ENCODE measurements around the gene RHAG. TPM values are rescaled to one million over a fixed set of nuclear protein-coding genes. Genes with fewer than 3 reads are reported as not detected.
"Not testable (repeated sequence)": the region's sequence is repeated elsewhere in the genome, so short reads cannot be mapped to it uniquely, and the experiment has no call there.

Gene RHAG
- total and polyA plus RNA-seq, 2 experiments from 2014 or later, result not detected

GRCh38 chr6:49629485-49630088 is 7.1 kb downstream of the RHAG start:
- not testable (repeated sequence) for H3K27ac Mint-ChIP-seq; H3K4me2 ChIP-seq; H3K4me3 ChIP-seq; H3K4me1 ChIP-seq (ENCODE audit: insufficient read depth); ATAC-seq; H3K27me3 Mint-ChIP-seq (ENCODE audit: insufficient read depth, low read depth, poor library complexity); DNase-seq (ENCODE audit: low spot score); H3K9me2 ChIP-seq (ENCODE audit: insufficient read depth); H3K79me2 ChIP-seq (replicated peaks; ENCODE audit: insufficient read depth); H3K27ac ChIP-seq (ENCODE audit: low read depth); H3K36me3 ChIP-seq (ENCODE audit: insufficient read depth); H3K4me1 Mint-ChIP-seq; H3F3A ChIP-seq (replicated peaks; ENCODE audit: low read depth); H4K20me1 ChIP-seq (replicated peaks; ENCODE audit: insufficient read depth); H3K4me3 Mint-ChIP-seq; H3K36me3 Mint-ChIP-seq (ENCODE audit: low read depth); H3K27me3 ChIP-seq (ENCODE audit: insufficient read depth)
- H2AFZ ChIP-seq, result 0 out of 2 replicates have a peak overlapping the region, but pooled peaks have one; percentile 80
- H3K9me3 Mint-ChIP-seq, result peaks cover 28% of the 10 kb centered on the region

DNA sequence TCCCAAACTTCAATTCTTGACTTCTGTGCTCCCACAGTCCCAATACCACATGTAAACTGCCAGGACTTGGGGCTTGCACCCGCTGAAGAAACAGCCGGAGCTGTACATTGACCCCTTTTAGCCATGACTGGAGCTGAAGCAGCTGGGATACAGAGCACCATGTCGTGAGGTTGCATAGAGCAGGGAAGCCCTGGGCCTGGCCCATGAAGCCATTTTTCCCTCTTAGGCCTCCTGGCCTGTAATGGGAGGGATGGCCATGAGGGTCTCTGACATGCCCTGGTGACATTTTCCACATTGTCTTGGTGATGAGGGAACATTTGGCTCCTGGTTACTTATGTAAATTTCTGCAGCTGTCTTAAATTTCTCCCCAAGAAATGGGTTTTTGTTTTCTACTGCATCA is 9.8 kb downstream of the RHAG start:
- Histone ChIP-seq H3K4me1 (ENCODE audit: insufficient read depth) (no peaks in the 10 kb centered on the region), H4K20me1 (replicated peaks; ENCODE audit: insufficient read depth) (no peaks in the 10 kb centered on the region), H3F3A (replicated peaks; ENCODE audit: low read depth) (no peaks in the 10 kb centered on the region), H3K27me3 (ENCODE audit: insufficient read depth) (no peaks in the 10 kb centered on the region), H3K4me2 (no peak overlapping the region), H3K79me2 (replicated peaks; ENCODE audit: insufficient read depth) (no peaks in the 10 kb centered on the region), H3K4me3 (no peak overlapping the region), H3K27ac (ENCODE audit: low read depth) (no peak overlapping the region), H2AFZ (no peak overlapping the region), H3K9me2 (ENCODE audit: insufficient read depth) (0 out of 2 replicates have a peak, but pooled peaks cover 4% of the 10 kb centered on the region), H3K36me3 (ENCODE audit: insufficient read depth) (no peaks in the 10 kb centered on the region)
- no peak overlapping the region for H3K4me3 Mint-ChIP-seq
- no peak overlapping the region for H3K27ac Mint-ChIP-seq
- no peaks in the 10 kb centered on the region for H3K4me1 Mint-ChIP-seq
- ATAC-seq (no peak), DNase-seq (ENCODE audit: low spot score) (no peak)
- H3K36me3 Mint-ChIP-seq (ENCODE audit: low read depth), result peaks cover 5% of the 10 kb centered on the region; the same call in 2 of the 3 replicates
- peaks cover 28% of the 10 kb centered on the region for H3K9me3 Mint-ChIP-seq
- TF ChIP-seq, protein P1, sequence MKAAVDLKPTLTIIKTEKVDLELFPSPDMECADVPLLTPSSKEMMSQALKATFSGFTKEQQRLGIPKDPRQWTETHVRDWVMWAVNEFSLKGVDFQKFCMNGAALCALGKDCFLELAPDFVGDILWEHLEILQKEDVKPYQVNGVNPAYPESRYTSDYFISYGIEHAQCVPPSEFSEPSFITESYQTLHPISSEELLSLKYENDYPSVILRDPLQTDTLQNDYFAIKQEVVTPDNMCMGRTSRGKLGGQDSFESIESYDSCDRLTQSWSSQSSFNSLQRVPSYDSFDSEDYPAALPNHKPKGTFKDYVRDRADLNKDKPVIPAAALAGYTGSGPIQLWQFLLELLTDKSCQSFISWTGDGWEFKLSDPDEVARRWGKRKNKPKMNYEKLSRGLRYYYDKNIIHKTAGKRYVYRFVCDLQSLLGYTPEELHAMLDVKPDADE (IDR thresholded peaks at IDR 0.05), result no peak
- TF ChIP-seq CTCF (conservative IDR thresholded peaks at IDR 0.05; ENCODE audit: low read depth in 2 of 2) (no peak), EZH2 (IDR thresholded peaks at IDR 0.05; ENCODE audit: low read depth, unreplicated experiment) (no peak)
- no peaks in the 10 kb centered on the region for H3K27me3 Mint-ChIP-seq (ENCODE audit: insufficient read depth, low read depth, poor library complexity)

DNA sequence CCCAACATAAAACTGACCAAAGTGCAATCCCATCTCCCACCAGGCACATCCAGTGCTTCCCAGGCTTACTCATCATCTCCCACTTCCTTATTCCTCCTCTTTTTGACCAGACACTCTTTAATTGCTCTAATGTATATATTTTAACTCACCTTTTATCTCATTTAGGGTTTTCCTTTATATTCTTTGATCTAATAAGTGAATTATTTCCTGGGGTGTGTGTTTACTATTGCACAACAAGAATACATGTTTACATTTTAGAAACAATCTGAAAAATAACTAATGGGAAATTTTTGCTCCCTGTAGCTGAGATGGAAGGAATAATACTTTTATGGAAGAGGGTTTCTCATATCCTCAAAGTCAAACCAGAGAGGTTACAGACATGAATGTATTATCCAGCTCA is 18.4 kb downstream of the RHAG start:
- Histone ChIP-seq H3K4me2 (no peak overlapping the region), H3F3A (replicated peaks; ENCODE audit: low read depth) (no peaks in the 10 kb centered on the region), H3K4me3 (no peak overlapping the region), H3K27ac (ENCODE audit: low read depth) (no peak overlapping the region), H3K9me2 (ENCODE audit: insufficient read depth) (0 out of 2 replicates have a peak, but pooled peaks cover 4% of the 10 kb centered on the region), H4K20me1 (replicated peaks; ENCODE audit: insufficient read depth) (no peaks in the 10 kb centered on the region), H3K27me3 (ENCODE audit: insufficient read depth) (no peaks in the 10 kb centered on the region), H3K79me2 (replicated peaks; ENCODE audit: insufficient read depth) (no peaks in the 10 kb centered on the region), H2AFZ (no peak overlapping the region), H3K36me3 (ENCODE audit: insufficient read depth) (no peaks in the 10 kb centered on the region), H3K4me1 (ENCODE audit: insufficient read depth) (no peaks in the 10 kb centered on the region)
- no peak overlapping the region for H3K27ac Mint-ChIP-seq
- H3K36me3 Mint-ChIP-seq (ENCODE audit: low read depth), result no peaks in the 10 kb centered on the region
- DNase-seq (ENCODE audit: low spot score) (no peak), ATAC-seq (no peak)
- peaks cover 7% of the 10 kb centered on the region for H3K27me3 Mint-ChIP-seq (ENCODE audit: insufficient read depth, low read depth, poor library complexity)
- H3K9me3 Mint-ChIP-seq, result no peaks in the 10 kb centered on the region
- no peaks in the 10 kb centered on the region for H3K4me1 Mint-ChIP-seq
- H3K4me3 Mint-ChIP-seq, result no peak overlapping the region
- no peak for TF ChIP-seq JUNB (IDR thresholded peaks at IDR 0.05; ENCODE audit: unreplicated experiment)
- no peak for TF ChIP-seq CREB1 (CRISPR knock-in tag; IDR thresholded peaks at IDR 0.05; ENCODE audit: low read depth)
- no peak for TF ChIP-seq ZNF331 (CRISPR knock-in tag; IDR thresholded peaks at IDR 0.05; ENCODE audit: low read depth)
- TF ChIP-seq EZH2phosphoT487 (IDR thresholded peaks at IDR 0.05; ENCODE audit: unreplicated experiment), result no peak
- TF ChIP-seq ZNF462 (CRISPR knock-in tag; IDR thresholded peaks at IDR 0.05), result no peak

Measured in GM23338 (cell line).